ENCODE results near the gene PLXNB3.

PLXNB3 gene

DNA sequence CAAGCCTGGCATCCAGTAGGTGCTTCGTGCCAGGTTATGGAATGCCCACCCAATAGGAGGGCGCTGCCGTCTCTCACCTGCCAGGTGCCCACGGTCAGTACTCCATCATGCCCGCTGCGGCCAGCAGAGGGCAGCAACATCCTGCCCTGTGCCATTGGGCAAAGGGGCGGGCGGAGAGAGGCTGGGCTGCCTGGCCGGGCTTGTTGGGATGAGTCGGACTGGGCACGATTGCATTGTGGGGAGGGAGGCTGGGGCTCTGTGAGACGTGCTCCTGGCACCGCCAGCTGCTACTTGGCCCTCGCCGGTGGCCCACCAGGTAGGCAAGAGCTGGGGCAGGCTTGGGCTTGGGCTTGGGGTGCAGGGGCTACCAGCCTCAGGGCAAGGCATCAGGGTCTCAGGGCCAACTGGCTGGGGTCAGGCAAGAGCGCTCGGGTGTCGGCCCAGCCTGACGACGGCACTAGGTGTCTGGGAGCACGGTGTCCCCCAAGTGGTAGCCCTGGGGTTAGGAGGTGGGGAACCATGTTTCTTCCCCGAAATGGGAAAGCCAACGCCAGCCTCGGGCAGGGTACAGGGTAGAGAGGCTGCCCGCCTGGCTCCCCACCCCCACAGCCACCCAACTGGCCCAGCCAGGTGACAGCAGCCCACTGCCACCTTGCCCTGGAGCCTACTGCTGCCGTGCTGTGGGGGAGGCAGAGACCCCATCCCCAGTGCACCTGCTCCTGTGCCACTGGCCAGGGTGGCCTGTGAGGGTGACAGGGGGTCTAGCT lies at the start of gene PLXNB3:
TSS of gene PLXNB3 (plus strand) at position 261 of the 767 bp plus-strand sequence. CDS start 1,287 bp downstream, outside the sequence.
- Mint-ChIP-seq H3K9me3 (no peaks in the 10 kb centered on the region), H3K36me3 (ENCODE audit: low read depth) (no peaks in the 10 kb centered on the region), H3K4me3 (no peak within 1 kb of the TSS), H3K27me3 (ENCODE audit: low read depth) (no peaks in the 10 kb centered on the region), H3K4me1 (ENCODE audit: low read depth) (peaks cover 5% of the 10 kb centered on the region), H3K27ac (no peak within 1 kb of the TSS)
- peak; percentile 56 for DNase-seq (ENCODE audit: low spot score)

DNA sequence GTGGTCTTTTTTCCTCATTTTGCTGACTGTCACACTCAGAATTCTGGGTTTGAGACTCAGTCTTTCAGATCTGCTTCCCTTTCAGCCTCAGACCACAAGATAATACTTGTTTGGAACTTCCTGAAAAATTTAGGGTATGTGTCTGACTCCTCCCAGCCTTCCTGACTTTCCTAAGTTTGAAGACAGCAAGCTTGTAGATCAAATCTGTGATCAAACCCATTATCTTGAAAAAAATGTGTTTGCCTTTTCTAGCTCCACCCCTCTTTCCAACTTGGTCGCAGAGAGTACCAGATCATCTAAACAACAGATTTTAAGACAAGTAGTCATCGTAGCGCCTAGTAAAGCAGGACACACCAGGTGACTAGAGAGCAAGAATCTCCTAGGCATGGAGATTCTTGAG lies 49.8 kb upstream of the PLXNB3 start:
- Mint-ChIP-seq H3K4me1 (ENCODE audit: low read depth) (no peaks in the 10 kb centered on the region), H3K4me3 (no peak overlapping the region), H3K9me3 (no peaks in the 10 kb centered on the region), H3K27ac (no peak overlapping the region), H3K36me3 (ENCODE audit: low read depth) (peaks cover 27% of the 10 kb centered on the region), H3K27me3 (ENCODE audit: low read depth) (no peaks in the 10 kb centered on the region)
- DNase-seq (ENCODE audit: low spot score), result no peak

DNA sequence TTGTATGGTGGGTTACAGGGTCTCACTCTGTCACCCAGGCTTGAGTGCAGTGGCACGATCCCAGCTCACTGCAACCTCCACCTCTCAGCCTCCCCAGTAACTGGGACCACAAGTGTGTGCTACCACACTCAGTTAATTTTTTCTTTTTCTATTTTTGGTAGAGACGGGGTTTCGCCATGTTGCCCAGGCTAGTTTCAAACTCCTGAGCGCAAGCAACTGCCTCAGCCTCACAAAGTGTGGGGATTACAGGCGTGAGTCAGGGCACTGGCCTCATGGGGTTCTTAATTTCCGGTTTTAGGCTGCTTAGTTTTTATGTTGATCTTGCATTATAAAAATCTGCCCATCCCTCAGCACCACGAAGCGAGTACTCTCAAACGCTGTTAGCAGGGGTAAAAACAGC lies 46.6 kb upstream of the PLXNB3 start:
- DNase-seq (ENCODE audit: low spot score), result no peak
- Mint-ChIP-seq H3K27me3 (ENCODE audit: low read depth) (no peaks in the 10 kb centered on the region), H3K4me3 (no peak overlapping the region), H3K36me3 (ENCODE audit: low read depth) (peaks cover 33% of the 10 kb centered on the region), H3K4me1 (ENCODE audit: low read depth) (peaks cover 6% of the 10 kb centered on the region), H3K27ac (no peak overlapping the region), H3K9me3 (no peaks in the 10 kb centered on the region)

DNA sequence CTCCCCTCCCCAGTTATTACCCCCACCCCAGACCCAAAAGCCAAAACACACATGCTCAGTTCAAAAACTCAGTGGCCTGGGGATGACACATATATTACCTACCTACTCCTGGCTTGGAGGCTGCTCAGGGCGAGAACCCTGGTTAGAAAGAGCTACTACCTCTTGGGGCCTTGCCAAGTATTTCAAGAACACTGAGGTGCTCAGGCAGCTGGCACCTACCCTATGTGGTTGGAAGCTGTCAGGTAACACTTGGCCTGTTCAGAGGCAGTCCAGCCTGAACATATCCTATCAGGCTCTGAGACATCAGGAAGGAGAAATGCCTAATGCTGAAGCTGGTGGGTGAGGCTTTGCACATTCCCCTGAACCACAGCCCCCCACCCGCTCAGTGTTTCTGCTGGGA lies 44.8 kb upstream of the PLXNB3 start:
- Mint-ChIP-seq H3K27me3 (ENCODE audit: low read depth) (no peaks in the 10 kb centered on the region), H3K9me3 (no peaks in the 10 kb centered on the region), H3K4me1 (ENCODE audit: low read depth) (peaks cover 8% of the 10 kb centered on the region), H3K4me3 (no peak overlapping the region), H3K36me3 (ENCODE audit: low read depth) (peaks cover 28% of the 10 kb centered on the region), H3K27ac (no peak overlapping the region)
- no peak for DNase-seq (ENCODE audit: low spot score)

DNA sequence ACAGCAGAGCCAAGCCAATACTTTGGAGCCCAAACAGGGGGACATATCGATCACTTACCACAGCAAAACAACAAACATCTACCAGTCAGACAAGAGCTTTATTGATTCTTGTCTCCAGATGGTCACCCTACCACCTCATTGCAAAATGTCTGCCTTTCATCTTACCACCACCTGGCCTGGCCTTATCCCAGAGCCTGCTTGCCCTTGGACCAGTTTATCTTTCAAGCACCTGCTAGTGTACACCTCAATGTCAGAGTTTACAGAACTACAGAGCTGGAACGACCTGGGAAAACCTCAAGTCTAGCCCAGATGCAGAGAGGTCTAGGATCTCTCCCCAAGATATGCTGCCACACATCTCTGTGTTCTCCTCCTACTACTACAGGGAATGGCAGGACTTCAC lies 44.3 kb upstream of the PLXNB3 start:
- Mint-ChIP-seq H3K27me3 (ENCODE audit: low read depth) (no peaks in the 10 kb centered on the region), H3K9me3 (no peaks in the 10 kb centered on the region), H3K27ac (no peak overlapping the region), H3K4me1 (ENCODE audit: low read depth) (peaks cover 8% of the 10 kb centered on the region), H3K36me3 (ENCODE audit: low read depth) (peaks cover 27% of the 10 kb centered on the region), H3K4me3 (no peak overlapping the region)
- no peak for DNase-seq (ENCODE audit: low spot score)

DNA sequence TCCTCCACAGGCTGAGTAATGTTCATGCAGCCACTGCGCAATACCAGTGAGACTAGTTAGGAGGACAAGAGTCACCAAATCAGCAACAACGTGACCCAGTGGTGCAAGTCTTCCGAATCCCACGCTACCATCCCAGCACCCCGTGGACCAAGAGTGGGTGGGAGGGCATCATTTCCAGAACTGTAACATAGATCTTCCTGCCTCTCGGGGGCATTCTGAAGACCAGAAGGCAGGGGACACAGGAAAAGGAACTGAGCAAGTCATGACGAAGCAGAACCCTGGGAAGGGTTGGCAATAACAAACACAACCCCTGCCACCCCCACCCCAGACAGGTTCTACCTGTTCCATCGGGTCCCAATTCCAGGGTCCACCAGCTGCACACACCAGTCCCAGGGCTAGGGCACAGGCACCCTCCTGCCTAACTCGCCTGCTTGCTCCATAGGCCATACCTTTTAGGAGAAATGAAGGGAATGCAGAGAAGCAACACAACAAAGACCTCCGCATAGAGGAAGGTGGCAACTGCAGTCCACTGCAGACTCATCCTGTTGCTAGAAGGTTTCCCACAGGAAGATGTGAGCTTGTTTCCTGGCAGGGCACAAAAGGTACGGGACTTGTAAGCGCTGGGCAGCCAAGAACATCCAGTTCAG lies 41.2 kb upstream of the PLXNB3 start:
- Mint-ChIP-seq H3K27me3 (ENCODE audit: low read depth) (no peaks in the 10 kb centered on the region), H3K4me3 (peak overlapping the region; percentile 88), H3K27ac (peak overlapping the region; percentile 72), H3K4me1 (ENCODE audit: low read depth) (peaks cover 16% of the 10 kb centered on the region), H3K9me3 (no peaks in the 10 kb centered on the region), H3K36me3 (ENCODE audit: low read depth) (peaks cover 25% of the 10 kb centered on the region)
- no peak for DNase-seq (ENCODE audit: low spot score)

DNA sequence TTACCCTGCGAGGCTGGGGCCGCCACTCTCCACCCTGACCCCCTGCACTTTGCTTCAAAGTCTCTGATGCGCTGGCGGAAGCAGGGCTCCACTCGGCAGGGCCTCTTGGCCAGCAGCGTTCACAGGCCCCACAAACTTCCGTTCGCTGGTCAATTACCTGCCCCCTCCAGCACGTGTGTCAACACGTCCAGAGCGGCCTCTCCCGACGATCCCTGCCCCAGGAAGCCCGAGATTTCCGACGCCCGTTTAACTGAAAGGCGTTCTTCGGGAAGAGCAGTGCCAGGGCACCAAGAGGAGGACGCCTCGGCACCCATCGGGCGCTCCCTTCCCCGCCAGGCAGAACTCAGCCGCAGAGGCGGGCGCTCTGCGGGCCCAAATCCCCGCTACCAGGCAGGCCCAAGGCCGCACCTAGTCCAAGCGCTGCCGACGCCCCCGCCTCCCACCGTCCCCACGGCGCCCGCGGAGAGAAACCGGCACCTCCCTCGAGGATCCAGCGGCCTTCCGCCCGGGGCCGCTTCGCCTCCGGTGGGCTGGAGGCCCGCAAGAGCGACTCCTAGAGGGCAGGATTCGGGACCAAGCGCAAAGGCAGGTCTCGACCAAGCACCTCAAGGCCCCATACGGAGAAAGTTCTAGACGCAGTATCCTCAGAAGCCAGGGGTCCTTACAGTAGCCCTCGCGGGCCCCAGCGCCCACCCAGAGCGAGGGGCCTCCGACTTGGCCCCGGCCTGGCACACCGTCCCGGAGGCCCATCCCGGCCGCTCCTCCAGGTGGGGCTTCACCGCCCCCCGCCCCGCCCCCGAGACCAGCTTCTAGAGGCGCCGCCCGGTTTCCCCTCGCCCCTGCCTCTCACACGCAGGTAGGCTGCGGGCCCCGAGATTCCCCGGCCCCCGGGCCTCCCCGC lies 40.4 kb upstream of the PLXNB3 start:
- DNase-seq (ENCODE audit: low spot score), result peak; percentile 55
- Mint-ChIP-seq H3K4me3 (peak overlapping the region; percentile 88), H3K9me3 (no peaks in the 10 kb centered on the region), H3K36me3 (ENCODE audit: low read depth) (peaks cover 24% of the 10 kb centered on the region), H3K27ac (peak overlapping the region; percentile 76), H3K4me1 (ENCODE audit: low read depth) (peaks cover 16% of the 10 kb centered on the region), H3K27me3 (ENCODE audit: low read depth) (no peaks in the 10 kb centered on the region)

DNA sequence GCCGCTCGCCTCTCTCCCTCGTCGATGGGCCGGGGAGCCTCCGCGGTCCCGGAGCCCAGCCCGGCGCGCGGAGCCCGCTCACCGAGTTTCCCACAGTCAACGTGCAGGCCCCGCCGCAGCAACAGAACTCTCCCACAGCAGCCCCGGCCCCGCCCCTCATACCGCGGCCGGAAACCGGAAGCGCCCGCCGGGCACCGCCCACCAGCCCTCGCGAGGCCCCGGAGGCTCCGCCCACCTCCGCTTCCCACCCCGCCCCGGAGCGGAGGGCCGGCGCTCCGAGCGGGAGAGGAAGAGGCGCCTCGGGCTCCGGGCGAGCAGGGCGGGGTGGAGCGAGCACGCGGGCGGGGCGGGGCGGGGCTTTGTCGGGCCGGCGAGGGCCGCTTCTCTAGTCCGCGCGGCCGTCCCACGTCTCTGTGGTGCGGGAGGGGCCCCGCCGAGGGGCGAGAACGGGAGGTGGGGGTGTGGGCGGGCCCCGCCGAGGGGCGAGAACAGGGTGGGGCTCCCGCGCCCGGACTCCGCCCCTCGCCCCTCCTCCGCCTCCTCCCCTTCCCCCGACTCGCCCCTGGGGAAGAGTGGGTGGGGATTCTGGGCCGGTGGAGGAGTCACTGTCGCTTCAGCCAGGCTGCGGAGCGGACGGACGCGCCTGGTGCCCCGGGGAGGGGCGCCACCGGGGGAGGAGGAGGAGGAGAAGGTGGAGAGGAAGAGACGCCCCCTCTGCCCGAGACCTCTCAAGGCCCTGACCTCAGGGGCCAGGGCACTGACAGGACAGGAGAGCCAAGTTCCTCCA lies 39.6 kb upstream of the PLXNB3 start, which contains the start of the genes ABCD1 and BCAP31:
TSS of gene ABCD1 (plus strand) at position 605 of the 787 bp plus-strand sequence. CDS start 411 bp downstream, outside the sequence.
TSS of gene BCAP31 (minus strand) at position 136 of the 787 bp plus-strand sequence. CDS start 1,143 bp downstream, outside the sequence.
- Mint-ChIP-seq H3K27me3 (ENCODE audit: low read depth) (no peaks in the 10 kb centered on the region), H3K9me3 (no peaks in the 10 kb centered on the region), H3K27ac (peak within 1 kb of the TSS; percentile 76), H3K4me3 (peak within 1 kb of the TSS; percentile 88), H3K36me3 (ENCODE audit: low read depth) (peaks cover 17% of the 10 kb centered on the region), H3K4me1 (ENCODE audit: low read depth) (peaks cover 16% of the 10 kb centered on the region)
- peak; percentile 88 for DNase-seq (ENCODE audit: low spot score)

DNA sequence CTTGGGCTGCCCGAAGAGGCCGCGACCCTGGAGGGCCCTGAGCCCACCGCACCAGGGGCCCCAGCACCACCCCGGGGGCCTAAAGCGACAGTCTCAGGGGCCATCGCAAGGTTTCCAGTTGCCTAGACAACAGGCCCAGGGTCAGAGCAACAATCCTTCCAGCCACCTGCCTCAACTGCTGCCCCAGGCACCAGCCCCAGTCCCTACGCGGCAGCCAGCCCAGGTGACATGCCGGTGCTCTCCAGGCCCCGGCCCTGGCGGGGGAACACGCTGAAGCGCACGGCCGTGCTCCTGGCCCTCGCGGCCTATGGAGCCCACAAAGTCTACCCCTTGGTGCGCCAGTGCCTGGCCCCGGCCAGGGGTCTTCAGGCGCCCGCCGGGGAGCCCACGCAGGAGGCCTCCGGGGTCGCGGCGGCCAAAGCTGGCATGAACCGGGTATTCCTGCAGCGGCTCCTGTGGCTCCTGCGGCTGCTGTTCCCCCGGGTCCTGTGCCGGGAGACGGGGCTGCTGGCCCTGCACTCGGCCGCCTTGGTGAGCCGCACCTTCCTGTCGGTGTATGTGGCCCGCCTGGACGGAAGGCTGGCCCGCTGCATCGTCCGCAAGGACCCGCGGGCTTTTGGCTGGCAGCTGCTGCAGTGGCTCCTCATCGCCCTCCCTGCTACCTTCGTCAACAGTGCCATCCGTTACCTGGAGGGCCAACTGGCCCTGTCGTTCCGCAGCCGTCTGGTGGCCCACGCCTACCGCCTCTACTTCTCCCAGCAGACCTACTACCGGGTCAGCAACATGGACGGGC lies 38.8 kb upstream of the PLXNB3 start:
- Mint-ChIP-seq H3K9me3 (no peaks in the 10 kb centered on the region), H3K27me3 (ENCODE audit: low read depth) (no peaks in the 10 kb centered on the region), H3K27ac (no peak overlapping the region), H3K4me1 (ENCODE audit: low read depth) (peaks cover 16% of the 10 kb centered on the region), H3K36me3 (ENCODE audit: low read depth) (peaks cover 17% of the 10 kb centered on the region), H3K4me3 (peak overlapping the region; percentile 60)
- no peak for DNase-seq (ENCODE audit: low spot score)

DNA sequence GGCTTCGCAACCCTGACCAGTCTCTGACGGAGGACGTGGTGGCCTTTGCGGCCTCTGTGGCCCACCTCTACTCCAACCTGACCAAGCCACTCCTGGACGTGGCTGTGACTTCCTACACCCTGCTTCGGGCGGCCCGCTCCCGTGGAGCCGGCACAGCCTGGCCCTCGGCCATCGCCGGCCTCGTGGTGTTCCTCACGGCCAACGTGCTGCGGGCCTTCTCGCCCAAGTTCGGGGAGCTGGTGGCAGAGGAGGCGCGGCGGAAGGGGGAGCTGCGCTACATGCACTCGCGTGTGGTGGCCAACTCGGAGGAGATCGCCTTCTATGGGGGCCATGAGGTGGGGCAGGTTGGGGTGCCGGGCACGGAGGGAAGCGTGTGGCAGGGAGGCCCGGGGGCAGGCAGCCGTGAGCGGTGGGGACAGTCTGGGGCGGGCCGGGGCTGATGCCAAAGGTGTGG lies 38.2 kb upstream of the PLXNB3 start:
- H3K4me1 Mint-ChIP-seq (ENCODE audit: low read depth), result peaks cover 19% of the 10 kb centered on the region
- H3K36me3 Mint-ChIP-seq (ENCODE audit: low read depth), result peaks cover 15% of the 10 kb centered on the region
- peak overlapping the region; percentile 50 for H3K4me3 Mint-ChIP-seq
- no peaks in the 10 kb centered on the region for H3K27me3 Mint-ChIP-seq (ENCODE audit: low read depth)
- DNase-seq (ENCODE audit: low spot score), result no peak
- H3K9me3 Mint-ChIP-seq, result no peaks in the 10 kb centered on the region
- H3K27ac Mint-ChIP-seq, result no peak overlapping the region

DNA sequence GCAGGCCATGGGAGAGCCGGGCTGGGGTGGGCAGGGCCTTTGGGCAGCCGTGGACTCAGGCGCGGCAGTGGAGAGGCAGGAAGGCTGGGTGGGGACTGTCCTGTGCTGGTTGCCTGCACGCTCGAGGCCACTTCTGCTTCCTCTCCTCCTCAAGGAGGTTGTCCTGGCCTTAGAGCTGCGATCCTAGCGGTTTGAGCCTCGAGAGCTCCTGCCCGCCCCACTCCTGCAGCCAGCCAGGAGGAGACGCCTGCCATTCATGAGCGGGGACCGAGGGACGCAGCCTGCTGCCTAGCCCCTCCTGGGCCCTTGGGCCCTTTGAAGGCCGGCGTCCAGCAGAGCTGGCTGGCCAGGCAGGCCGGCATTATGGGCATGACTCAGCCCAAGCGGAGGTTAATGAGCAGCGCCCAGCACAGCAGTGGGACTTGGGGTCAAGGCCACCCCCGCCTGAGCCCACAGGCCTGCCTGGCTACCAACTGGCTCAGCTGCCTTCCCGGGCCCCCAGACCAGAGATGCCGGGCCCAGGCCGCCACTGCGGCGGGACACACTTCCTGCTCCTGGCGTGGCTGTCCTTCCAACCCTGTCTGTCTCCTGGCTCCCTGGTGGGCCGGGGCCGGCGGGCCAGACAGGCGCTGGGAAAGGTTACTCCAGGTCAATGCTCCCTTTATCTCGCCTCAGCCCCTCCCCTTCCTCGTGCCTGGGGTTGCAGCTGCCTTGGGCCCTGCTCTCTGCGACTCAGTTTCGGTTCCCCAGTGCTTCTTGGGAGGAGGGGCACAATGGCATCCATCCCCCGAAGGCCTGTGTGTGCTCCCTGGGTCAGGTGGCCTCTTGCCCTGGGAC lies 37.5 kb upstream of the PLXNB3 start:
- H3K27ac Mint-ChIP-seq, result peak overlapping the region; percentile 60
- no peaks in the 10 kb centered on the region for H3K27me3 Mint-ChIP-seq (ENCODE audit: low read depth)
- DNase-seq (ENCODE audit: low spot score), result peak; percentile 12
- peaks cover 5% of the 10 kb centered on the region for H3K9me3 Mint-ChIP-seq
- H3K36me3 Mint-ChIP-seq (ENCODE audit: low read depth), result peaks cover 20% of the 10 kb centered on the region
- H3K4me3 Mint-ChIP-seq, result peak overlapping the region; percentile 65
- peaks cover 23% of the 10 kb centered on the region for H3K4me1 Mint-ChIP-seq (ENCODE audit: low read depth)

Data from T-helper 2 cell treated with Interferon-gamma antibody and Interleukin-4, amounts not matched to agents 5 μg/mL and 100 μg/mL, for 36 hours (primary cell).